A673 (cell line): Measurements from ENCODE around the gene PSMD3. TPM values are rescaled to one million over a fixed set of nuclear protein-coding genes. Genes with fewer than 3 reads are reported as not detected.

ENCODE experiments used
- BruUV-seq: library from RNA; stranded (reverse); fragments of 400-500 nt; replicated peaks from 2 replicates; lab custom pipeline; 2021; lab: Mats Ljungman, UMichigan
- CTCF ChIA-PET: fragments of 300-600 bp; sonication (Branson Sonifier 250); formaldehyde crosslinking; loops from one replicate; lab custom pipeline; 2022; ENCODE audit warnings: antibody characterized with exemption; lab: Charles Lee
- POLR2A ChIA-PET: fragments of 300-600 bp; sonication (Branson Sonifier 250); formaldehyde crosslinking; loops from one replicate; lab custom pipeline; 2022; ENCODE audit warnings: antibody characterized with exemption; ENCODE audit not compliant: low non-redundant PET; lab: Charles Lee
- DNase-seq: peaks from one replicate; pipeline ENCODE4 v3.0.0-alpha.2; 2015; ENCODE audit warnings: low spot score
- H3K27ac ChIP-seq: fragments of 200-600 bp; sonication (generic); 2 replicates; pipeline ENCODE4 v1.5.1; 2016; ENCODE audit warnings: mixed run types, low read depth, mild to moderate bottlenecking, mixed read lengths, antibody characterized with exemption, low read length; ENCODE audit not compliant: poor library complexity, severe bottlenecking
- H3K27me3 ChIP-seq: fragments of 200-600 bp; sonication (generic); replicated peaks from 2 replicates; pipeline ENCODE4 v1.6.1; 2017; ENCODE audit warnings: mixed run types, low read depth, mild to moderate bottlenecking, mixed read lengths, antibody characterized with exemption, low read length; ENCODE audit not compliant: insufficient read depth, poor library complexity
- H3K36me3 ChIP-seq: fragments of 200-600 bp; sonication (generic); 2 replicates; pipeline ENCODE4 v1.6.1; 2016; ENCODE audit warnings: mixed run types, mild to moderate bottlenecking, mixed read lengths, antibody characterized with exemption, low read length; ENCODE audit not compliant: insufficient read depth, poor library complexity, severe bottlenecking
- H3K4me1 ChIP-seq: fragments of 200-600 bp; sonication (generic); 2 replicates; pipeline ENCODE4 v1.6.1; 2017; ENCODE audit warnings: mixed run types, mild to moderate bottlenecking, mixed read lengths, antibody characterized with exemption, low read length; ENCODE audit not compliant: insufficient read depth, poor library complexity, severe bottlenecking
- H3K4me3 ChIP-seq: fragments of 200-600 bp; sonication (generic); 2 replicates; pipeline ENCODE4 v1.5.1; 2016; ENCODE audit warnings: low read depth, mixed run types, mild to moderate bottlenecking, mixed read lengths, low read length; ENCODE audit not compliant: poor library complexity, severe bottlenecking
- H3K9me3 ChIP-seq: fragments of 200-600 bp; sonication (generic); 2 replicates; pipeline ENCODE4 v1.6.1; 2016; ENCODE audit warnings: mixed run types, low read depth, mild to moderate bottlenecking, mixed read lengths, antibody characterized with exemption, low read length; ENCODE audit not compliant: poor library complexity, severe bottlenecking
- CTCF ChIP-seq: fragments of 300-800, 200-600 bp; sonication (generic); conservative IDR thresholded peaks from 2 replicates; pipeline ENCODE4 v1.5.1; 2017; ENCODE audit warnings: low read depth, mild to moderate bottlenecking, antibody characterized with exemption, low read length, moderate library complexity, mixed read lengths
- EZH2 ChIP-seq: fragments of 200-600 bp; sonication (generic); IDR thresholded peaks from 2 replicates; pipeline ENCODE4 v1.6.1; 2017; ENCODE audit warnings: borderline replicate concordance, low read depth, mild to moderate bottlenecking, mixed read lengths, antibody characterized with exemption, low read length; ENCODE audit not compliant: poor library complexity, severe bottlenecking
- intact Hi-C: fragments of 100-400 bp; cut with micrococcal nuclease; formaldehyde crosslinking; loops from one replicate; pipeline ENCODE4 v1.10.0; 2022; ENCODE audit not compliant: unreplicated experiment
- total RNA-seq: library from RNA; stranded (reverse); gene quantifications from 2 replicates; pipeline ENCODE4 v1.2.3, GENCODE V29; 2021

Gene PSMD3
- total RNA-seq, 1 experiment from 2014 or later: 161 TPM

GRCh38 chr17:40022961-40023541 is 42.4 kb downstream of the PSMD3 start:
- BruUV-seq: no TSS peak
- Histone ChIP-seq H3K4me1 (no peaks in the 10 kb centered on the region), H3K4me3 (no peak overlapping the region), H3K27me3 (no peaks in the 10 kb centered on the region), H3K27ac (no peak overlapping the region), H3K36me3 (no peaks in the 10 kb centered on the region), H3K9me3 (no peaks in the 10 kb centered on the region)
- intact Hi-C loops: no loop called here
- CTCF ChIA-PET: no interaction called here
- POLR2A ChIA-PET: no interaction called here
- TF ChIP-seq EZH2 (no peak), CTCF (no peak)
- no peak for DNase-seq

- no peaks in the 10 kb centered on the region for H3K4me1 ChIP-seq
- POLR2A ChIA-PET: no interaction called here
- no peak for DNase-seq
Measured at GRCh38 chr17:40023590-40024292, 43.1 kb downstream of the PSMD3 start.

GRCh38 chr17:40024901-40025300 is 44.3 kb downstream of the PSMD3 start:
- no peak overlapping the region for H3K27ac ChIP-seq
- H3K27me3 ChIP-seq: no peaks in the 10 kb centered on the region
- no peaks in the 10 kb centered on the region for H3K9me3 ChIP-seq
- TF ChIP-seq CTCF: no peak
- DNase-seq: no peak
- no peaks in the 10 kb centered on the region for H3K36me3 ChIP-seq
- H3K4me1 ChIP-seq: no peaks in the 10 kb centered on the region
- ChIA-PET POLR2A (no interaction called here), CTCF (no interaction called here)
- no peak overlapping the region for H3K4me3 ChIP-seq
- no TSS peak for BruUV-seq
- intact Hi-C loops: no loop called here

More at GRCh38 chr17:40023590-40024292, 43.1 kb downstream of the PSMD3 start:
- Histone ChIP-seq H3K9me3 (no peaks in the 10 kb centered on the region), H3K36me3 (no peaks in the 10 kb centered on the region), H3K4me3 (no peak overlapping the region), H3K27ac (no peak overlapping the region), H3K27me3 (no peaks in the 10 kb centered on the region)
- CTCF ChIA-PET: no interaction called here
- no TSS peak for BruUV-seq
- intact Hi-C loops: no loop called here
- TF ChIP-seq EZH2 (no peak), CTCF (no peak)
